GM23248 (cell line): ENCODE data around the gene AFF3. TPM values are rescaled to one million over a fixed set of nuclear protein-coding genes. Genes with fewer than 3 reads are reported as not detected.
"Not testable (repeated sequence)": the region's sequence is repeated elsewhere in the genome, so short reads cannot be mapped to it uniquely, and the experiment has no call there.

Source experiments
- DNase-seq: peaks from one replicate; pipeline ENCODE4 v3.0.0-alpha.2; 2015
- H2AFZ ChIP-seq: fragments of 200-600 bp; sonication (generic); 2 replicates; pipeline ENCODE4 v1.6.1; 2016; ENCODE audit warnings: antibody characterized with exemption
- H3F3A ChIP-seq: fragments of 200-600 bp; sonication (generic); 2 replicates; pipeline ENCODE4 v1.6.1; 2016; ENCODE audit warnings: mild to moderate bottlenecking, antibody characterized with exemption, mixed run types; ENCODE audit not compliant: insufficient read depth
- H3K27ac ChIP-seq: fragments of 200-600 bp; sonication (generic); 2 replicates; pipeline ENCODE4 v1.5.1; 2016; ENCODE audit warnings: mild to moderate bottlenecking
- H3K27me3 ChIP-seq: fragments of 200-600 bp; sonication (generic); replicated peaks from 2 replicates; pipeline ENCODE4 v1.6.1; 2016; ENCODE audit warnings: mild to moderate bottlenecking; ENCODE audit not compliant: insufficient read depth
- H3K36me3 ChIP-seq: fragments of 200-600 bp; sonication (generic); 2 replicates; pipeline ENCODE4 v1.6.1; 2016; ENCODE audit warnings: low read depth, mild to moderate bottlenecking
- H3K4me1 ChIP-seq: fragments of 200-600 bp; sonication (generic); 2 replicates; pipeline ENCODE4 v1.6.1; 2016; ENCODE audit warnings: mild to moderate bottlenecking; ENCODE audit not compliant: insufficient read depth
- H3K4me2 ChIP-seq: fragments of 200-600 bp; sonication (generic); one replicate; pipeline ENCODE4 v1.6.1; 2016; ENCODE audit warnings: mild to moderate bottlenecking; ENCODE audit not compliant: unreplicated experiment
- H3K4me3 ChIP-seq: fragments of 200-600 bp; sonication (generic); 2 replicates; pipeline ENCODE4 v1.5.1; 2016; ENCODE audit warnings: mild to moderate bottlenecking
- H3K79me2 ChIP-seq: fragments of 200-600 bp; sonication (generic); 2 replicates; pipeline ENCODE4 v1.6.1; 2016; ENCODE audit warnings: mild to moderate bottlenecking; ENCODE audit not compliant: insufficient read depth
- H3K9ac ChIP-seq: fragments of 200-600 bp; sonication (generic); 2 replicates; pipeline ENCODE4 v1.6.1; 2016; ENCODE audit warnings: mild to moderate bottlenecking
- H3K9me2 ChIP-seq: fragments of 200-600 bp; sonication (generic); 2 replicates; pipeline ENCODE4 v1.6.1; 2016; ENCODE audit warnings: mixed run types, mild to moderate bottlenecking, moderate library complexity; ENCODE audit not compliant: insufficient read depth
- H3K9me3 ChIP-seq: fragments of 200-600 bp; sonication (generic); one replicate; pipeline ENCODE4 v1.6.1; 2017; ENCODE audit warnings: low read depth
- H4K20me1 ChIP-seq: fragments of 200-600 bp; sonication (generic); 2 replicates; pipeline ENCODE4 v1.6.0; 2016; ENCODE audit not compliant: insufficient read depth
- EZH2 ChIP-seq: fragments of 200-600 bp; sonication (generic); IDR thresholded peaks from 2 replicates; pipeline ENCODE4 v1.6.1; 2018; ENCODE audit warnings: antibody characterized with exemption, mild to moderate bottlenecking; ENCODE audit not compliant: insufficient read depth, poor library complexity, severe bottlenecking
- EZH2phosphoT487 ChIP-seq: fragments of 200-600 bp; sonication (generic); IDR thresholded peaks from 2 replicates; pipeline ENCODE4 v1.6.1; 2018; ENCODE audit warnings: antibody characterized with exemption, moderate library complexity, mild to moderate bottlenecking, low read depth; ENCODE audit not compliant: insufficient read depth
- whole genome bisulfite sequencing, 2 experiments: methylation state at CpG; one replicate each; pipeline ENCODE4 v1.1.6; 2015 to 2017; ENCODE audit warnings: low lambda C conversion rate in 2 of 2, low coverage in 1 of 2; ENCODE audit errors: missing lambda C conversion rate in 2 of 2; 5-methylcytosine and 5-hydroxymethylcytosine counted together
- in situ Hi-C: fragments of 300-500 bp; cut with MboI; formaldehyde crosslinking; loops from 2 replicates; pipeline ENCODE4 v1.15.0; 2020
- polyA plus RNA-seq: library from polyadenylated mRNA; unstranded; fragments of >200 nt; fragmentation: Nextera tagmentation; extraction: Ambion mirVana; gene quantifications from 2 replicates; pipeline ENCODE4 v1.2.1, GENCODE V29; 2016
- total RNA-seq: library from RNA; depleted of rRNA; stranded (reverse); fragments of >200 nt; shearing (Covaris generic); gene quantifications from 2 replicates; pipeline ENCODE4 v1.2.3, GENCODE V29; 2014

AFF3 gene
- total and polyA plus RNA-seq, 2 experiments from 2014 or later = 0.56 to 0.86 TPM

- DNase-seq = no peak
- Histone ChIP-seq H3K27ac (no peak overlapping the region), H4K20me1 (no peaks in the 10 kb centered on the region), H3K36me3 (no peaks in the 10 kb centered on the region), H3K4me2 (no peak overlapping the region), H3K9me3 (no peaks in the 10 kb centered on the region), H3K4me1 (no peaks in the 10 kb centered on the region), H3K9ac (no peak overlapping the region), H3K27me3 (no peaks in the 10 kb centered on the region), H3K9me2 (no peaks in the 10 kb centered on the region), H3K79me2 (no peaks in the 10 kb centered on the region), H3F3A (no peaks in the 10 kb centered on the region), H3K4me3 (no peak overlapping the region), H2AFZ (no peak overlapping the region)
- TF ChIP-seq EZH2 (no peak), EZH2phosphoT487 (no peak)
- in situ Hi-C loops = no loop called here
- WGBS, 2 experiments = 70 to 72% methylated on average over 2 of the region's 2 CpGs
Observed at GRCh38 chr2:99953750-99954149, 188.6 kb downstream of the AFF3 start.

GRCh38 chr2:99949963-99950362, 192.4 kb downstream of the AFF3 start:
- no peaks in the 10 kb centered on the region for H3K79me2 ChIP-seq
- 88 to 93% methylated on average over 1 of the region's 1 CpG for WGBS, 2 experiments
- H3K9me3 ChIP-seq = no peaks in the 10 kb centered on the region
- H3K27ac ChIP-seq = no peak overlapping the region
- H3K4me2 ChIP-seq = no peak overlapping the region
- H2AFZ ChIP-seq = no peak overlapping the region
- no peak overlapping the region for H3K9ac ChIP-seq
- H3K27me3 ChIP-seq = no peaks in the 10 kb centered on the region
- no peak for DNase-seq
- H3K9me2 ChIP-seq = no peaks in the 10 kb centered on the region
- no peaks in the 10 kb centered on the region for H3K36me3 ChIP-seq
- no peaks in the 10 kb centered on the region for H3K4me1 ChIP-seq
- in situ Hi-C loops = no loop called here
- TF ChIP-seq EZH2phosphoT487 (no peak), EZH2 (no peak)
- H4K20me1 ChIP-seq = no peaks in the 10 kb centered on the region
- H3F3A ChIP-seq = no peaks in the 10 kb centered on the region
- H3K4me3 ChIP-seq = no peak overlapping the region

DNA sequence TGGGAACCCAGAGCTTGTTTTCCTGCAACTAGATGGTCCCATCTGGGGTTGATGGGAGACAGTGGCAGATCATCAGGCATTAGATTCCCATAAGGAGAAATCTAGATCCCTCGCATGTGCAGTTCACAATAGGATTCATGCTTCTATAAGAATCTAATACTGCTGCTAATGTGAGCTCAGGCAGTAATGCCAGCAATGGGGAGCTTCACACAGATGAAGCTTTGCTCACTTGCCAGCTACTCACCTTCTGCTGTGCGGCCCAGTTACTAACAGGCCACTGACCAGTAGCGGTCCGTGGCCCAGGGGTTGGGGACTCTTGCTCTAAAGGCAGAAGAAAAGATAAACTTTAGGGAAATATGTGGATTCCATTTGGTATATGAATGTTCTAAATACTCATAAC, 192.9 kb downstream of the AFF3 start:
- no peak for TF ChIP-seq EZH2
- no peak for TF ChIP-seq EZH2phosphoT487
- H4K20me1 ChIP-seq = no peaks in the 10 kb centered on the region
- H3K36me3 ChIP-seq = no peaks in the 10 kb centered on the region
- H3K4me2 ChIP-seq = no peak overlapping the region
- no peak for DNase-seq
- WGBS, 2 experiments = 90 to 96% methylated on average over 4 of the region's 4 CpGs
- no peak overlapping the region for H3K9ac ChIP-seq
- H3F3A ChIP-seq = no peaks in the 10 kb centered on the region
- in situ Hi-C loops = no loop called here
- no peaks in the 10 kb centered on the region for H3K79me2 ChIP-seq
- no peaks in the 10 kb centered on the region for H3K9me2 ChIP-seq
- no peaks in the 10 kb centered on the region for H3K9me3 ChIP-seq
- H3K27ac ChIP-seq = no peak overlapping the region
- H3K4me3 ChIP-seq = no peak overlapping the region
- H3K27me3 ChIP-seq = no peaks in the 10 kb centered on the region
- H2AFZ ChIP-seq = no peak overlapping the region
- no peaks in the 10 kb centered on the region for H3K4me1 ChIP-seq

DNA sequence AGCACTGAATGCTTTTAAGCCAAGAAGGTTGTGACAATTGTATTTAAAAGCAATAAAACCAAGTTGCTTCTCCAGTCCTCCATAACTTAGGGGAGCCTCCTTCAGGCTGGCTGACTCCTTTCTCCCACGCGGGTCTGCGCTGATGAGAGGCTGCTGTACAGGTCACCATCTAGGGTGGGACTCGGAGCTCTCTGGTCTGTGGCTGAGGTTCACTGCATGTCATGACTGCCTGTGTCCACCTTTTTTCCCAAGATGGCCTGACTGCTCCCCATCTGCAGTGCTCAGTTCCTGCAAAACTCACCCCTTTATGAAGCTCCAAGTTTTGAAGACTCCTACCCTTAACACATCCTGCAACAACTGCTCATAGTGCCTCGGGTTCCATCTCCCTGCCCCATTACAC, 194.4 kb downstream of the AFF3 start:
- in situ Hi-C loops = no loop called here

GRCh38 chr2:99947366-99947765, 195.0 kb downstream of the AFF3 start:
- in situ Hi-C loops, H3K4me3 ChIP-seq, H4K20me1 ChIP-seq, H3K4me2 ChIP-seq, H3K36me3 ChIP-seq, H3K27ac ChIP-seq, H3K27me3 ChIP-seq, DNase-seq, H3K9me2 ChIP-seq, H3K9me3 ChIP-seq, H3K9ac ChIP-seq, H3K79me2 ChIP-seq, H2AFZ ChIP-seq, H3F3A ChIP-seq, H3K4me1 ChIP-seq: not testable (repeated sequence)
- WGBS, 2 experiments = 79 to 80% methylated on average over 4 of the region's 4 CpGs

More for the DNA sequence above, 194.4 kb downstream of the AFF3 start:
- no peaks in the 10 kb centered on the region for H3K4me1 ChIP-seq
- WGBS, 2 experiments = 76 to 80% methylated on average over 5 of the region's 5 CpGs
- H2AFZ ChIP-seq = no peak overlapping the region
- no peaks in the 10 kb centered on the region for H3K9me2 ChIP-seq
- no peak overlapping the region for H3K27ac ChIP-seq
- no peak overlapping the region for H3K4me2 ChIP-seq
- H3K36me3 ChIP-seq = no peaks in the 10 kb centered on the region
- TF ChIP-seq EZH2 (no peak), EZH2phosphoT487 (no peak)
- no peaks in the 10 kb centered on the region for H4K20me1 ChIP-seq
- H3K9me3 ChIP-seq = no peaks in the 10 kb centered on the region
- H3K9ac ChIP-seq = no peak overlapping the region
- H3K4me3 ChIP-seq = no peak overlapping the region
- DNase-seq = no peak
- H3K79me2 ChIP-seq = no peaks in the 10 kb centered on the region
- no peaks in the 10 kb centered on the region for H3F3A ChIP-seq
- no peaks in the 10 kb centered on the region for H3K27me3 ChIP-seq
